IPS-15b (cell line): Measurements from ENCODE around the gene LHFPL3.

Experiments used
- H3K27me3 ChIP-seq: one replicate; pipeline ENCODE4 v1.6.1; 2013; ENCODE audit warnings: low read length; ENCODE audit not compliant: control insufficient read depth, insufficient read depth
- H3K36me3 ChIP-seq: one replicate; pipeline ENCODE4 v1.6.1; 2013; ENCODE audit warnings: low read length; ENCODE audit not compliant: control insufficient read depth, insufficient read depth
- H3K4me1 ChIP-seq: one replicate; pipeline ENCODE4 v1.6.1; 2013; ENCODE audit warnings: mild to moderate bottlenecking, low read length; ENCODE audit not compliant: control insufficient read depth, insufficient read depth
- H3K4me3 ChIP-seq: one replicate; pipeline ENCODE4 v1.5.1; 2013; ENCODE audit warnings: low read depth, low read length
- H3K9ac ChIP-seq: one replicate; pipeline ENCODE4 v1.6.1; 2013; ENCODE audit warnings: low read depth, mild to moderate bottlenecking, low read length
- H3K9me3 ChIP-seq: one replicate; pipeline ENCODE4 v1.6.1; 2013; ENCODE audit warnings: mild to moderate bottlenecking, low read length; ENCODE audit not compliant: control insufficient read depth, insufficient read depth

The LHFPL3 gene

DNA sequence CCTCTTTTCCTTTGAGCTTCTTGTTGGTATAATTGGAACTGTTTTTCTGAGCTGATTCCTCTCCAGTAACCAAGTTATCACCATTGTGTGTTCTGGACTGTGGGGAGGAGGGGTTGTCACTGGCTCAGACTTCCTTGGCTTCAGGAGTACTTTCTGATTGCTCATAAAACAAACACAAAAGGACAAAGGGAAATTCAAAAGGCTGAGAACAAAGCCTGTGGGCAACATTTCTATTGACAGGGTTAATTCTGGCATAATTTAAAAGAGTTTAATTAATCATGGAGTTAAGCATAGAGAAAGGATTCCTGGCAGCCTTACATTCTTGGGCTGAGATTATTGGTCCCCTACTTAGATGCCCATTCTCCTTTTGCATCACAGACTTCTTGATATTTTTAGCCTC is 462.7 kb downstream of the LHFPL3 start:
- no peaks in the 10 kb centered on the region for H3K9me3 ChIP-seq
- H3K4me1 ChIP-seq, result no peaks in the 10 kb centered on the region
- H3K36me3 ChIP-seq, result no peaks in the 10 kb centered on the region
- H3K9ac ChIP-seq, result no peak overlapping the region
- H3K4me3 ChIP-seq, result no peak overlapping the region
- no peaks in the 10 kb centered on the region for H3K27me3 ChIP-seq

- H3K4me1 ChIP-seq, result no peaks in the 10 kb centered on the region
- no peaks in the 10 kb centered on the region for H3K36me3 ChIP-seq
- no peak overlapping the region for H3K4me3 ChIP-seq
- H3K27me3 ChIP-seq, result no peaks in the 10 kb centered on the region
- H3K9ac ChIP-seq, result no peak overlapping the region
- no peaks in the 10 kb centered on the region for H3K9me3 ChIP-seq
Observed at GRCh38 chr7:104793066-104793465, 464.7 kb downstream of the LHFPL3 start.

DNA sequence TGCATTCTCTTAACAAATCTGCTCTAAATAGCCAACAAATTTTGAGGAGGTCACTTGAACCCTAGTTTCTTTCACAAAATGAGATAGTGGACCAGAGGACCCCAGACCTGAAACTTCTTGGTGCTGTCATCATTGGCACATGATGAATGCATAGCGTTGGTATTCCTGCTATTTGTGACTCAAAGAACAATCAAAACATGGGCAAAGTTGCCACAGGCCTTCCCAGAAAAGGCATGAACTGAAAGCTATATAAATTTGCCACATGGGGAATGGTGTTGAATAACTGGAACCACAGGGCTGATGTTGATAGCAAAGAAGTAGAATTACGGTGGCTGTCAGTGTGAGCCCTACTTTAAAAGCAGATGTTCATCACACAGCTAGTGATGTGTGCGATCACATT is 465.8 kb downstream of the LHFPL3 start:
- H3K27me3 ChIP-seq, result no peaks in the 10 kb centered on the region
- H3K4me1 ChIP-seq, result no peaks in the 10 kb centered on the region
- no peak overlapping the region for H3K4me3 ChIP-seq
- H3K9ac ChIP-seq, result no peak overlapping the region
- no peaks in the 10 kb centered on the region for H3K36me3 ChIP-seq
- H3K9me3 ChIP-seq, result no peaks in the 10 kb centered on the region

- Histone ChIP-seq H3K36me3 (no peaks in the 10 kb centered on the region), H3K4me1 (no peaks in the 10 kb centered on the region)
Observed at GRCh38 chr7:104794589-104794988, 466.2 kb downstream of the LHFPL3 start.

DNA sequence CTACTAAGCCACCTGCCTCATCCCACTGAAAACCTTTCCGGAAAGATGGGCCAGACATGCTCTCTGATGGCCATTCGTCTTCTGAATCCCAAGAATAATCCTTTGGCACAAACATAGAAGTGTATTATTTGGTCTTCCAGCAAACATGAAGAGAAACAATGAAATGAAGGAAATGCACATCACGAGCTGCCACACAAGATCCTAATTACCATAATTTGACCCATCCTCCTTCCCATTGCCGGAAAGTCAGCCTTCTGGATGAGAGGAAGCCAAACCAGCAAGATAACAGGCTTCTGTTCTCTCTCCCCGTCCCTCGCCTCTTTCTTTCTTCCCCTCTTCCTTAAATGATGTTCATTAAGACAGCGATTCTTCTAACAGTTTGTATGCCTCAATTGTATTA is 466.7 kb downstream of the LHFPL3 start:
- Histone ChIP-seq H3K4me1 (no peaks in the 10 kb centered on the region), H3K4me3 (no peak overlapping the region), H3K9ac (no peak overlapping the region), H3K9me3 (no peaks in the 10 kb centered on the region), H3K27me3 (no peaks in the 10 kb centered on the region), H3K36me3 (no peaks in the 10 kb centered on the region)

More at GRCh38 chr7:104794589-104794988, 466.2 kb downstream of the LHFPL3 start:
- H3K4me3 ChIP-seq, result no peak overlapping the region
- H3K9ac ChIP-seq, result no peak overlapping the region
- no peaks in the 10 kb centered on the region for H3K27me3 ChIP-seq
- H3K9me3 ChIP-seq, result no peaks in the 10 kb centered on the region

DNA sequence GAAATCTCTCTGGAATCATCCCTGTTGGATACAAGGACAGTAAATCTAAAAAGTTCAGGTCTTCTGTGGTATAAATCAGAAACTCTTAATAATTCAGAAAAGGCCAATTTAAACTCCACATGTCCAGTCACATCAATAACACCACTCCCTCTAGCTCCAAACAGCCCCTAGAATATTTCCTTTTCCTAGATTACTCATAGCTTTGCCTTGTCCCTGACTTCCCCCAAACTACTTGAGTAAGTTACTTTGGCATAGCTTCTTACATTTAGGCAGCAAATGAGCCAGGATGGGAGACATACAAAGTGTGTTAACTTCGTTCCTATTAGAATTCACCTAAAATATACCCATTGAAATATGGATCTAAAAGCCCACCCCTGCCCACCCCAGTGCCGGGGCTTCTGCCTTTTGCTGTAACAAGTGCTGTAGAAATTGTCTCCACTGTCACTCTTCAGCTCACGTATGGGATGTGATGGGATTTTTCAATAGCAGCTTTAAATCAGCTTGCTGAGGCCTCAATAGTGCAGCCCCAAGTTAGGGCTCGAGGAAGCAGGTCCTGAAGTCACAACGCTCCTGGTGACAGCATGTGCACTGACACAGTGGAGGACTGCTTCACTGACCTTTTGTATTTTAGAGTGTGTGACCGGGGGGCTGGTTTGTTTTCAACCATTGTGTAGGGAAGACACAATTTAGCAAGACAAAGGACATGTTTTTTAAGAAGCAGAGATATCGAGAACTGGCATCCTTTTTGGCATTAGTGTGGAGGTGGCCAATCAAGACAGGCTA is 467.4 kb downstream of the LHFPL3 start:
- no peaks in the 10 kb centered on the region for H3K27me3 ChIP-seq
- H3K4me1 ChIP-seq, result no peaks in the 10 kb centered on the region
- no peaks in the 10 kb centered on the region for H3K36me3 ChIP-seq
- H3K9me3 ChIP-seq, result no peaks in the 10 kb centered on the region
- no peak overlapping the region for H3K4me3 ChIP-seq
- no peak overlapping the region for H3K9ac ChIP-seq

GRCh38 chr7:104800307-104800706 is 471.9 kb downstream of the LHFPL3 start:
- Histone ChIP-seq H3K36me3 (no peaks in the 10 kb centered on the region), H3K4me3 (no peak overlapping the region), H3K27me3 (no peaks in the 10 kb centered on the region), H3K9ac (no peak overlapping the region), H3K4me1 (no peaks in the 10 kb centered on the region), H3K9me3 (no peaks in the 10 kb centered on the region)

GRCh38 chr7:104801022-104801421 is 472.6 kb downstream of the LHFPL3 start:
- Histone ChIP-seq H3K9me3 (no peaks in the 10 kb centered on the region), H3K27me3 (no peaks in the 10 kb centered on the region), H3K9ac (no peak overlapping the region), H3K36me3 (no peaks in the 10 kb centered on the region), H3K4me3 (no peak overlapping the region), H3K4me1 (no peaks in the 10 kb centered on the region)

GRCh38 chr7:104803931-104804330 is 475.5 kb downstream of the LHFPL3 start:
- Histone ChIP-seq H3K9me3 (no peaks in the 10 kb centered on the region), H3K27me3 (no peaks in the 10 kb centered on the region), H3K9ac (no peak overlapping the region), H3K36me3 (no peaks in the 10 kb centered on the region), H3K4me1 (no peaks in the 10 kb centered on the region), H3K4me3 (no peak overlapping the region)

GRCh38 chr7:104804696-104805095 is 476.3 kb downstream of the LHFPL3 start:
- no peaks in the 10 kb centered on the region for H3K9me3 ChIP-seq
- no peaks in the 10 kb centered on the region for H3K27me3 ChIP-seq
- no peaks in the 10 kb centered on the region for H3K36me3 ChIP-seq
- H3K4me3 ChIP-seq, result no peak overlapping the region
- no peaks in the 10 kb centered on the region for H3K4me1 ChIP-seq
- no peak overlapping the region for H3K9ac ChIP-seq

- Histone ChIP-seq H3K4me1 (no peaks in the 10 kb centered on the region), H3K9me3 (no peaks in the 10 kb centered on the region), H3K4me3 (no peak overlapping the region), H3K36me3 (no peaks in the 10 kb centered on the region), H3K9ac (no peak overlapping the region), H3K27me3 (no peaks in the 10 kb centered on the region)
Observed at GRCh38 chr7:104805449-104806317, 477.3 kb downstream of the LHFPL3 start.

- Histone ChIP-seq H3K9me3 (no peaks in the 10 kb centered on the region), H3K27me3 (no peaks in the 10 kb centered on the region), H3K9ac (no peak overlapping the region)
Observed at GRCh38 chr7:104807671-104808070, 479.3 kb downstream of the LHFPL3 start.

More at GRCh38 chr7:104807671-104808070, 479.3 kb downstream of the LHFPL3 start:
- no peak overlapping the region for H3K4me3 ChIP-seq
- H3K36me3 ChIP-seq, result no peaks in the 10 kb centered on the region
- H3K4me1 ChIP-seq, result no peaks in the 10 kb centered on the region
